Umbilical cord (tissue), 2 donors: Measurements from ENCODE around the gene MISP3. TPM values are rescaled to one million over a fixed set of nuclear protein-coding genes. Genes with fewer than 3 reads are reported as not detected.
"Not testable (repeated sequence)": the region's sequence is repeated elsewhere in the genome, so short reads cannot be mapped to it uniquely, and the experiment has no call there.

Experiments used
- DNase-seq: peaks from one replicate; pipeline ENCODE4 v3.0.0-alpha.2; 2015; ENCODE audit warnings: low spot score
- total RNA-seq: library from RNA; depleted of rRNA; stranded (reverse); fragments of >200 nt; gene quantifications from one replicate; pipeline ENCODE4 v1.2.3, GENCODE V29; 2014; ENCODE audit warnings: low replicate concordance; ENCODE audit not compliant: insufficient read depth

MISP3 gene
- 0.96 TPM for total RNA-seq

GRCh38 chr19:14072535-14073260 is at the start of gene MISP3:
MISP3 (plus strand) TSS chr19:14072786; CDS start chr19:14073310, 524 bp downstream.
- peak; percentile 23 for DNase-seq

GRCh38 chr19:14023404-14024235 is 49.0 kb upstream of the MISP3 start:
- DNase-seq: peak; percentile 60

- not testable (repeated sequence) for DNase-seq
Observed at GRCh38 chr19:14026652-14027192, 45.9 kb upstream of the MISP3 start.

- DNase-seq: no peak
Observed at GRCh38 chr19:14027856-14028450, 44.6 kb upstream of the MISP3 start, which contains the start of gene RLN3. RLN3 (plus strand) TSS chr19:14028148; CDS start chr19:14028205, 57 bp downstream.

- DNase-seq: no peak
Observed at GRCh38 chr19:14028901-14029300, 43.7 kb upstream of the MISP3 start.

- no peak for DNase-seq
Observed at GRCh38 chr19:14030997-14031718, 41.4 kb upstream of the MISP3 start.

- peak; percentile 36 for DNase-seq
Observed at GRCh38 chr19:14031719-14032480, 40.7 kb upstream of the MISP3 start, which contains the start of gene IL27RA. IL27RA (plus strand) TSS chr19:14031762; CDS start chr19:14031873, 111 bp downstream.

GRCh38 chr19:14033946-14034345 is 38.6 kb upstream of the MISP3 start:
- no peak for DNase-seq

- not testable (repeated sequence) for DNase-seq
Observed at GRCh38 chr19:14035159-14035558, 37.4 kb upstream of the MISP3 start.

GRCh38 chr19:14035706-14036105 is 36.9 kb upstream of the MISP3 start:
- DNase-seq: no peak

GRCh38 chr19:14039181-14039580 is 33.4 kb upstream of the MISP3 start:
- no peak for DNase-seq

GRCh38 chr19:14042659-14043608 is 29.7 kb upstream of the MISP3 start:
- peak; percentile 59 for DNase-seq

- not testable (repeated sequence) for DNase-seq
Observed at GRCh38 chr19:14047866-14048265, 24.7 kb upstream of the MISP3 start.

GRCh38 chr19:14048443-14049153 is 24.0 kb upstream of the MISP3 start:
- no peak for DNase-seq

- DNase-seq: no peak
Observed at GRCh38 chr19:14050512-14050911, 22.1 kb upstream of the MISP3 start.

- not testable (repeated sequence) for DNase-seq
Observed at GRCh38 chr19:14050961-14051360, 21.6 kb upstream of the MISP3 start.

GRCh38 chr19:14051980-14052379 is 20.6 kb upstream of the MISP3 start:
- no peak for DNase-seq

GRCh38 chr19:14052470-14052869 is 20.1 kb upstream of the MISP3 start:
- DNase-seq: no peak
